Jurkat, Clone E6-1 (cell line): ENCODE results near the gene GLUL.
"Not testable (repeated sequence)": the region's sequence is repeated elsewhere in the genome, so short reads cannot be mapped to it uniquely, and the experiment has no call there.

ENCODE experiments used
- DNase-seq: peaks from one replicate; pipeline ENCODE4 v3.0.0-alpha.2; 2011; ENCODE audit warnings: low read depth, low spot score
- H3K4me3 ChIP-seq: 2 replicates; pipeline ENCODE4 v1.5.1; 2011; ENCODE audit warnings: mild to moderate bottlenecking, low read length, control low read depth, moderate library complexity

Gene GLUL

GRCh38 chr1:182397653-182398393 is 6.2 kb upstream of the GLUL start:
- no peak for DNase-seq

GRCh38 chr1:182395906-182396305 is 4.3 kb upstream of the GLUL start:
- H3K4me3 ChIP-seq: no peak overlapping the region
- no peak for DNase-seq

More at GRCh38 chr1:182397653-182398393, 6.2 kb upstream of the GLUL start:
- H3K4me3 ChIP-seq: no peak overlapping the region

DNA sequence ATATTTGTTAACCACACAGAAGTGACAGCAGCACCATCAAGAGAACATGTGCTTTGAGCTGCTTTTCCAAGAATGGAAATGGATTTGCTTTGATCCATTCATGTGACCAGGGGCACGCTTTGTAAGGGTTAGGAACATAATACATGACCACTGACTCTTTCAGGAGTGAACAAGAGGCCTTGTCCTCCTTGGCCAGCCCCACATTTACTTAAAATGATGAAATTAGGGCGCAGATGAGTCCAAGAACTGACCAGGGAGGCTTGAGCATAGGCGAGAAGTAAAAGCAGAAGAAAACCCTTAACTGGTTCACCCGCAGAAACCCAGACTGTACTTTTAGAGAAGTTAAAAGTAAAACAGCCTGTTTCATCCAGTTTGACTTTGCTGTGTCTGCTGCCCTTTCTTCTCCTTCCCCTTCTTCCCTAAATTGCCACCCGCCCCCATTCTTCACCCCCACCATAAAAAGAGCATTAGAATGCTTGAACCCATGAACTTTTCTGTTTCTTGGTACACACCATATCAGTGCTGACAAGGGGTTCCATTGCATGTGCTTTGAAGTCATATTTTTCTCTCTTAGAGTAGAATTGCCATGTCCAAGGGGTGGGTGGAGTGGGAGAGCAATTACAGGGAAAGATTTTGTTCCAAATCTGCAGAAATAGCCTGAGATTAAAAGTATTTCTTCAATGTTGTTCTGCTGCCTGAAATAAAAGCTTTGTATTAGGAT is 2.6 kb upstream of the GLUL start:
- no peak overlapping the region for H3K4me3 ChIP-seq
- no peak for DNase-seq

DNA sequence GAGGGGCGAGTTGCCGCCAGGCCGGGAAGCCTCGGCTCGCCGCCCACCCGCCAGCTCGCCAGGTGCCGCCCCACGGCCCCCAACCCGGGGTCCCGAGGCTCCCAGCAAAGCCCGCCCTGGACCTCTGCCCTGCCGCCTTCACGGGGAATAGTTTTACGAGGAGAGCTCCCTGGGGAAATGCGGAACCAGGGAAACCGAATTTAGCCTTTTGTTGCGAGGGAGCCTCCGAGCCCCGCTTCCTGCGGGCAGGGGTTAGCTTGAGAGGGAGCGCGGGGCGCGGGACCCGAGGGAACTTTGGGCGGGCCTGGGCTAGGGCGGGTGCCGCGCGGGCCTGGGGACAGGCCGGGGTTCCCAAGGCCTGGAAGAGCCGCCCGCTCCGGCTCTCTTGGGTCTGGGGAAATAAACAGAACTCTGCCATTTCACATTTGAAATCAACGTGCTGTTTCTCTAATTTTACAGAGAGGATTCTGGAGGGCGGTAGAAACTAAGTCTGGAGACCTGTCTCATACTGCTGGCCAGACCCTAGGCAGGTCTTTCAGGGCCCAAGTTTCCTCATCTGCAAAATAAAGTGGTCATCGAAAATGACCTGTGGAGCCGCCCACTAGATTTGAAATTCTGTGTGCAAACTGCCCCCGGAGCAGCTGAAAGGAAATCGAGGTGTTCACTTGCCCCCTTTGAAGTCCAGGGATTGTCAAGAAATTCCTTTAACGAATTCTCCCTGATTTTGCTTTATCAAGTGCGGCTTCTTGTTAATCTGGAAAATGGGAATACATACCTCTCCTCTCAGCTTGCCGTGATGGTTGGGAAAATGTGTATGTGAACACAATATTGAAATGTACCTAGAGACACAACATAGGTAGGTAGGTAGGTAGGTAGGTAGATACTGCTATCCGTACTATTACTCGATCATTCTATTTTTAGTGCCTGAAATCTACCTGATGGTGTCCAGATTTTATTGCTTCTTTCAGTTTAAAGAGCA is 749 bp upstream of the GLUL start:
- DNase-seq: no peak
- peak overlapping the region; percentile 87 for H3K4me3 ChIP-seq

DNA sequence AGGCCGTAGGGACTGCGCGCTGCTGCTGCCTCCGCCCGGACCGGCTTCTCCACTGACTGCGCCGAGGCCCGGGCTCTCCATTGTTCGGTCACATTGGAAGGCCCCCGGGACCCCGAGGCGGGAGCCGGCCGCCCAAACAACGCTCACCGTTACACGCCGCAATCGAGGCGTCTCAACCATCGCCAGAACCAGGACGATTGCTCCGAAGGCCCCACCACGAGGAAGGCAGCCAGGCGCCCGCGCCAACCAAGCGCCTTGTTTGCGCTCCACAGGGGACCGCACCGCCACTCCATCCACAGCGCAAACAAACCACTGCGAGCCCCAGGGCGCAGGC is 595 bp downstream of the GLUL start:
- H3K4me3 ChIP-seq: peak overlapping the region; percentile 87
- DNase-seq: no peak

DNA sequence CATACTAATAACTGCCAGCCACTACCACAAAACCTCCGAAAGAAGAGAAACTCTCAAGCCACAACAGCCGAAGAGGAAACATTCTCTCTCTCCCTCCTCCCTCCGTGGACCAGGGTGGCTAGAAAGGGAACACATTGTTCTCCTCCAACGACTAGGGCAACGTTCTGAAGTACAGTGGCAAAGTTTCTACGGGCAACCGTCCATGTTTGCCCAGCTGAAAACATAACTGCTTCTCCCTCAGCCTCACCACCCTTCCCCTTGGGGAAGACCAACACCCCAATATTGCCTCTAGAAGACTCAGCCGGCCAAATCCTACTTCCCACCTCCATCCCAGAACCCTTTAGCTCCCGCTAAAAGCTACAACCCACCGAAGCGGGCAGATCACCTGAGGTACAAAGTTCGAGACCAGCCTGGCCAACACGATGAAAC is 2.0 kb downstream of the GLUL start:
- peak overlapping the region; percentile 87 for H3K4me3 ChIP-seq
- DNase-seq: peak; percentile 32

- peak overlapping the region; percentile 87 for H3K4me3 ChIP-seq
- no peak for DNase-seq
Measured at GRCh38 chr1:182388392-182389134, 3.0 kb downstream of the GLUL start.

DNA sequence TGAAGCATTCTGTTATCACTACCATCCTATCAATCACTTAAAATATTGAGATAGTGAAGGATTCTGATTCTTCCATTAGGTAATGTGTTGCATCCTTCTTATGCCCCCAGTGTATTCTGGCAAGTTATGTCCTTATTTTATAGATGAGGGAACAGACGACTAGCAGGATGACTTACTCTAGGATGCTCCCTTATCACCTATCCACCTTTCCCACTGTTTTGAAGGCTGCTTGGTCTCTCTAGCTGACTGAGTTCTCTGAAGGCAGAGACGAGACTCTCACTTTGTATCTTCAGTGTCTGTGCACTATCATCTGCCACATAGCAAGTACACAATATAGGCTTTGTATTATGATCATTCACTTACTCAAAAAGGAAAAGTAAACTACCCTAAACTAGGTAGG is 4.0 kb downstream of the GLUL start:
- DNase-seq: no peak
- no peak overlapping the region for H3K4me3 ChIP-seq

GRCh38 chr1:182386980-182387379 is 4.6 kb downstream of the GLUL start:
- no peak for DNase-seq
- no peak overlapping the region for H3K4me3 ChIP-seq

- H3K4me3 ChIP-seq: no peak overlapping the region
- no peak for DNase-seq
Measured at GRCh38 chr1:182385885-182386853, 5.4 kb downstream of the GLUL start.

DNA sequence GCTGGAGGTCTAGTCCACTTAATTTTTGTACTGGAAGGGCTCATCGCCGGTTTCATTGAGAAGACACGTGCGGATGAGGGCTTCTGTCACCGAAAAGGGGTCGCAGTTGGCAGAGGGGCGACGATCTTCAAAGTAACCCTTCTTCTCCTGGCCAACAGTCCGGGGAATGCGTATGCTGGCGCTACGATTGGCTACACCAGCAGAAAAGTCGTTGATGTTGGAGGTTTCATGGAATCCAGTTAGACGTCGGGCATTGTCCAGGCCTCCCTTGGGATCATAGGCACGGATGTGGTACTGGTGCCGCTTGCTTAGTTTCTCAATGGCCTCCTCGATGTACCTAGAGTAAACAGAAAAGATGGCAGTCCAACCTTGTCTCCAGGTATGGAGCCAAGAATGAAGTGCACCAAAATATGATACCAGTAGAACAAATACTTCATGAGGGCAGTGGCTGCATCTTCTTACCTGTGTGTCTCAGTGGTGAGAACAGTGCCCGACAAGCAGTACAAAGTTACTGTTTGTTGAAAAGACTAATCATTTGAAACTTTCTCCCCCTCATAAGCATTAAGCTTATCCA is 7.1 kb downstream of the GLUL start:
- no peak for DNase-seq
- H3K4me3 ChIP-seq: no peak overlapping the region

DNA sequence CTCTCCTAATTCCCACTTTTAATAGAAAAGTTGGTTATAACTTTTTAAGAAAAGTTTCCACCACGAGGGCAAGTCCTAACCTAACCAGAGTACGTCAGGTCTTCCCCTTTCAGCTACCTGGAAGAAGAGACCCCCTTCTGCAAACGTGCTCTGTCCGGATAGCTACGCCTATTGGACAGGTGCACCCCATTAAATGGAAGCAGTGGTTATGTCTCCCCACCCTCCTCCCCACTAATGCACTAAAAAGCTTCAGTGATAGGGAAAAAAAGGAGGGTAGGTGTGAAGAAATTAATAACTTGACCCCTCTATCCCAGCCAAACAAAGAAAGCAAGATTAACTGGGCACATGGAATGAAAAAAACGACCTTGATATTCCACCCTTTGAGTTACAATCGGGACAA is 7.7 kb downstream of the GLUL start:
- H3K4me3 ChIP-seq: no peak overlapping the region
- no peak for DNase-seq

GRCh38 chr1:182383037-182383661 is 8.4 kb downstream of the GLUL start:
- H3K4me3 ChIP-seq: no peak overlapping the region
- no peak for DNase-seq

DNA sequence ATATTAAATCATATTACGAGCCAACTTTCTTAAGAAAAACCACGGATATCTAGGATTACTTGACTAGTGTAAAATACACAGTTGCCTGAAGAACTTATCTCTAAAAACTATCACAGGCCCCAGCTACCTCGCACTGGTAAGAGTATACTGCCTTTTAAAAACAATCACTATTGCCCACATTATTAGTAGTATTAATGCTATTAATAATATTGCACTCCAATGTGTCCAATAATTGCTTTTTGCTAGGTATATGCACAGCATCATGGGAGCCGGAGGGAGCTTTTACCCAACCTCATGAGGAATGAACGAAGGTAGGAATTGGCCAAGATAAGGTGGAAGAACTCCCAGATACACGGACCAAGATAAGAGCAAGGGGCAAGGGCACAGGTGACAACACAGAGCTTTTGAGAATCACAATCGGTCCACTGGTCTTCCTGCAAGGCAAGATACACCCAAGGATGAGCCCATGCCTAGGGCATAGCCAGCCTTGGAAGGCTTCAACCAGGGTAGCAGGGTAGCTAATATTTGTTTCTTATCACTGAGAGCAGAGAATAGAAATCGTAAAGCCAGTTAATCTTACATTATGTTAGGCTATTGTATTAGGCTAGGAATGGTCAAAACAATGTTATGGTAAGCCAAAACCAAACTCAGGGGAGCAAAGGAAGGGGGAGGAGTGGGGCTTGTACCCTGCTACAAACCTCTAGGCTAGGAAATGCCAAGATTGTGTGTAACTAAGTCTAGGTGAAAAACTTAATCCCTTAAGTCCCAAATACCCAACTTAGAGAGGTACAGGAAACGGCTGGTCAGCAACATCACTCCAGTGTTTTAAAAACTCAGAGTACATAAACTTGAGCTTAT is 9.4 kb downstream of the GLUL start:
- DNase-seq: no peak
- no peak overlapping the region for H3K4me3 ChIP-seq

GRCh38 chr1:182380199-182380598 is 11.4 kb downstream of the GLUL start:
- no peak overlapping the region for H3K4me3 ChIP-seq
- no peak for DNase-seq

GRCh38 chr1:182379781-182380180 is 11.8 kb downstream of the GLUL start:
- not testable (repeated sequence) for H3K4me3 ChIP-seq, DNase-seq
